GM15510 (cell line): ENCODE data around the gene CD3D.

ENCODE experiments used
- POLR2A ChIP-seq: IDR thresholded peaks from 3 replicates; pipeline ENCODE4 v1.6.1; 2011; ENCODE audit warnings: borderline replicate concordance; ENCODE audit not compliant: insufficient read length; ENCODE audit errors: extremely low read depth

The CD3D gene

DNA sequence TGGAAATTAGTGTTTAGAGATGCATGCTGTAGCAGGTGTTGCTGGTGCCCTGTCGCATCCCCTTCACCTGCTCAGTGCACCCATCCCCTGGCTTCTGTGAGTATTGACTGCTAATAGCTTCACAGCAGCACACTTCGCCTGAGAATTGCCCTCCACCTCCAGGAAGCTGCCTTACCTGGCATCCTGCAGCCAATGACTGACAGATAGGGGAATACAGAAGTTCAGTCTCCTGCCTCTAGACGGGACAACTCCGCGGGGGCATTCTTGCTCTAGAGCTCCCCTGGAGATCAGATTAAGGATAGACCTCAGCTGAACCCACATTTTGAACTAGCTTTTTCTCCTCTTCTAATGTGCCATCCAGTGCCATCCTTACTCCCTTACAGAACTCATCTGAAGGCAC, 47.3 kb downstream of the CD3D start:
- no peak for TF ChIP-seq POLR2A

DNA sequence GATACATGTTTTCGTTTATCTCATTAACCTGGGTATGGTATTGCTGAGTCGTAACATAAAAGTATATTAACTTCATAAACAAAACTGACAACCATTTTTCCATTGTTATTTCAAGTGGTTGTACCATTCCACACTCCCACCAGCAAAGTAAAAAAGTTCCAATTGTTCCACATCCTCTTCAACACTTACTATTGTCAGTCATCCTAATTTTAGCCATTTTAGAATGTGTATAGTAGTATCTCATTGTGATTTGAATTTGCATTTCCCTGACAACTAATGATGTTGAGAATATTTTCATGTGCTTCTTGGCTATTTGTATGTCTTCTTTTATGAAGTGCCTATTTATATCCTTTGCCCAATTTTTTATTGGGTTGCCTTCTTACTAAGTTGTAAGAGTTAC, 48.5 kb downstream of the CD3D start:
- no peak for TF ChIP-seq POLR2A

DNA sequence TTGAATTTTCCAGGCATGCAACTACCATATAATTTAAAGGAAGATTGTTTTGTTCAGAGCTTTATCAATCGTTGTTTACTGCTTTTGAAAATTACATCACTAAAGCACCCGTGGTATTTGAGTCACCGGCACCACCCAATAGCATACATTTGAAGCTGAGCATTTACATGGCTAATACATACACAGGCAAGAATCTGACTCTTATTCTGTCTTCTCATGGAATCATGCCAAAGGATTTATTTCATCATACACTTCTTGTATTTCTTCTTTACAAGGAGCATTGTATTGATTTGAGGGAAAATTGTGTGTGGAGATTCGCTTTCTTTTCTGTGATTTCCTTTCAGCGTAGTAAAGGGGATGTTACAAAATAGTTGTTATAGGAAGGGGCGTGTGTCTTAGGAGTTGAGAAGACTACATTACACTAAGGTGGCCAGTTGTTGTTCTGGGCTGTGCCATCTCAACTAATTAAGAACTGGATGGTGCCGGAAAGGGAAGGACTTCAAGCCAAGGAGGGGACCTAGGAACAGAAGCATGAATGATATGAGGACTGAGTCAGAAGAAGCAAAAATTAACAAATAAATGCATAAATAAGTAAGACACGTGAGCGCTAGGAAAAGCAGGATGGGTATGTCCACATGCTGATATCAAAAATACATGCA, 50.9 kb downstream of the CD3D start:
- TF ChIP-seq POLR2A, result no peak

GRCh38 chr11:118290923-118291322, 51.6 kb downstream of the CD3D start:
- TF ChIP-seq POLR2A, result no peak

DNA sequence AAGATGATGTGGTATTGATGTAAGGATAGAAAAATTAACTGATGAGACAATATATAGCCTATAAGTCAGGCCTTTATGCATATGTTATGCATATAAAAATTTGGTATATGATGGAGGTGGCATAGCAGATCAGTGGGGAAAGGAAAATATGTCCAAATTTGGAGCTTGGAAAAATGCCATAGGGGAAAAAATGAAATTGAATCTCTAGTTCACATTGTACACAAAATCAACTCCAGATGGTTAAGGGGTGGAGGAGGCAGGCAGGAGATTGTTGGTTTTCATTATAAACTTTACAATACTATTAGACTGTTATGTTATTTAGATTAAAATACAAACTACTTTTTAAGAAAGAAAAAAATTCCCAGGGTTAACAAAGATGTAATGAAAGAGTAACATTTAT, 53.1 kb downstream of the CD3D start:
- no peak for TF ChIP-seq POLR2A
